Subcutaneous adipose tissue (tissue), 4 donors: ENCODE results near the gene PHRF1. TPM values are rescaled to one million over a fixed set of nuclear protein-coding genes. Genes with fewer than 3 reads are reported as not detected.
A peak's percentile ranks its signal among the peaks of the same experiment; 100 is the strongest.

Experiments
- CTCF ChIP-seq: fragments of 450-650 bp; IDR thresholded peaks from one replicate; pipeline ENCODE4 v1.5.1; 2016; ENCODE audit warnings: low read depth, mild to moderate bottlenecking, control low read depth, antibody characterized with exemption, moderate library complexity
- small RNA-seq: library from RNA; depleted of rRNA; stranded (forward); fragments of <200 nt; gene quantifications from one replicate; pipeline ENCODE3, GENCODE V24; 2016
- total RNA-seq, 4 donors: library from RNA; depleted of rRNA; stranded (reverse); fragments of >200 nt; gene quantifications; one replicate each; pipeline ENCODE4 v1.1.0, GENCODE V29; 2016

Gene PHRF1
- total RNA-seq, 4 donors from 2014 or later, result 9.0 to 28.4 (median 12.6) TPM

DNA sequence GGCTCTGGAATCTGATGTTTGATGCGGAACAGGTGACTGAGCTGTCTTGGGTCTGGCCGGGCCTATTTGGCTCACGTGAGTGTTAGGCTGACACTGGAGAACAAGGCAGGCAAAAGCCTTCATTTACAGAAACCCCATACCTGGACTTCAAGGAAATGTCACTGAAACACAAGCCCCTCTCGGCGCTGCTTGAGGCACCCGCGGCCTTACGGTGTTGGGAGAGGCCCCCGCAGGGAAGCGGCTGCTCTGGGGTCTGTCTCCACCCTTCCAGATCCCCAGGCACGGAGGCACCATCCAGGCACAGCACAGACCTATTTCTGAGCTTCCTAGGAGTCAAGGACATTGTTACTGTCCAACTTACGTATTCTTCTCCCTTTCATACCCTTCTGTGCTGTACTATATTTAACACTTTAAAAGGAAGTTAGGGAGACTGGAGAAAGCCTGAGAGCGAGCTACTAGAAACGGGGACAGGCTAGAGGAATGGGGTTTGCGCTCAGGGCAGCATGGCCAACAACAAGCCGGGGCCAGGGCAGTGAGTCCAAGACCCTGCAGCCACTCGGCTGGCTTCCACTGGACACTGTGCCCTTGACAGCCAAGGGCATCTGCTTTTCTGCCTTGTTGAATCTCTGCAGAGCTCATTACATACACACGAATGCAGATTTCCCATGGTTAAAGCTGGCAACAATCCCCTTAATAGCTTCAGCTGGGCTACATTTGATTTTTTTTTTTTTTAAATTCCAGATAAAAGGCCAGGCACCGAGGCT, 84.6 kb downstream of the PHRF1 start:
- TF ChIP-seq CTCF, result no peak

Small RNAs within 50 kb of the gene (small RNA-seq; reads per million reads assigned to genes)
- 6.1 reads per million, percentile 82 among the genes with 10 or more reads in this experiment for gene MIR210

Other genes starting within 250 kb of the PHRF1 start
- under 1 TPM in 1 of 4 donors, not detected in 3; 0.22 TPM for gene B4GALNT4, start 207.0 kb upstream of the PHRF1 start, total RNA-seq
- gene PKP3, start 182.3 kb upstream of the PHRF1 start, total RNA-seq, result 1 to 10 TPM in 2 of 4 donors, under 1 TPM in 2; 0.33 to 2.8 (median 1.3) TPM
- 10 to 100 TPM; 18.3 to 43.4 (median 38.0) TPM for gene SIGIRR, start 161.5 kb upstream of the PHRF1 start, total RNA-seq
- gene ANO9, start 134.5 kb upstream of the PHRF1 start, total RNA-seq, result 1 to 10 TPM in 1 of 4 donors, under 1 TPM in 3; 0.44 to 1.5 (median 0.63) TPM
- gene PTDSS2, start 126.2 kb upstream of the PHRF1 start, total RNA-seq, result 10 to 100 TPM; 19.1 to 77.6 (median 26.2) TPM
- gene RNH1, start 69.2 kb upstream of the PHRF1 start, total RNA-seq, result 100 to 1,000 TPM; 108 to 290 (median 245) TPM
- 10 to 100 TPM; 33.7 to 53.3 (median 39.9) TPM for gene HRAS, start 40.9 kb upstream of the PHRF1 start, total RNA-seq
- gene LRRC56, start 38.9 kb upstream of the PHRF1 start, total RNA-seq, result under 1 TPM in 1 of 4 donors, not detected in 3; 0.38 TPM
- 1 to 10 TPM in 2 of 4 donors, under 1 TPM in 2; 0.65 to 2.4 (median 1.0) TPM for gene LMNTD2, start 15.7 kb upstream of the PHRF1 start, total RNA-seq
- gene RASSF7, start 15.5 kb upstream of the PHRF1 start, total RNA-seq, result 1 to 10 TPM in 3 of 4 donors, under 1 TPM in 1; 0.49 to 7.6 (median 4.5) TPM
- 10 to 100 TPM in 3 of 4 donors, 1 to 10 TPM in 1; 3.6 to 40.9 (median 17.0) TPM for gene IRF7, start 39.5 kb downstream of the PHRF1 start, total RNA-seq
- gene CDHR5, start 48.5 kb downstream of the PHRF1 start, total RNA-seq, result not detected
- gene SCT, start 50.7 kb downstream of the PHRF1 start, total RNA-seq, result not detected
- under 1 TPM in 1 of 4 donors, not detected in 3; 0.66 TPM for gene DRD4, start 60.8 kb downstream of the PHRF1 start, total RNA-seq
- 10 to 100 TPM; 14.0 to 28.4 (median 18.4) TPM for gene DEAF1, start 118.8 kb downstream of the PHRF1 start, total RNA-seq
- gene TMEM80, start 119.3 kb downstream of the PHRF1 start, total RNA-seq, result 10 to 100 TPM in 3 of 4 donors, 1 to 10 TPM in 1; 8.8 to 32.8 (median 16.3) TPM
- 10 to 100 TPM in 2 of 4 donors, 1 to 10 TPM in 2; 3.8 to 20.0 (median 9.7) TPM for gene EPS8L2, start 129.8 kb downstream of the PHRF1 start, total RNA-seq
- 100 to 1,000 TPM; 237 to 459 (median 293) TPM for gene TALDO1, start 171.0 kb downstream of the PHRF1 start, total RNA-seq
- 10 to 100 TPM in 3 of 4 donors, 1 to 10 TPM in 1; 7.1 to 22.8 (median 14.9) TPM for gene GATD1, start 201.0 kb downstream of the PHRF1 start, total RNA-seq
- gene CEND1, start 213.6 kb downstream of the PHRF1 start, total RNA-seq, result not detected
- 10 to 100 TPM in 1 of 4 donors, 1 to 10 TPM in 3; 2.5 to 12.8 (median 3.7) TPM for gene SLC25A22, start 221.8 kb downstream of the PHRF1 start, total RNA-seq
- gene PIDD1, start 228.8 kb downstream of the PHRF1 start, total RNA-seq, result 10 to 100 TPM in 2 of 4 donors, 1 to 10 TPM in 2; 3.1 to 28.3 (median 9.0) TPM
- gene RPLP2, start 233.5 kb downstream of the PHRF1 start, total RNA-seq, result 1,000 to 10,000 TPM in 3 of 4 donors, 100 to 1,000 TPM in 1; 917 to 1,671 (median 1,426) TPM
- gene PNPLA2, start 242.4 kb downstream of the PHRF1 start, total RNA-seq, result 1,000 to 10,000 TPM in 1 of 4 donors, 100 to 1,000 TPM in 3; 204 to 1,337 (median 369) TPM